GM12801 (cell line): ENCODE data around the gene KRT32.

Source experiments
- CTCF ChIP-seq: IDR thresholded peaks from one replicate; pipeline ENCODE4 v1.5.1; 2011; ENCODE audit warnings: control low read depth; ENCODE audit not compliant: insufficient read length; ENCODE audit errors: extremely low read depth

KRT32 gene

GRCh38 chr17:41466988-41467387 is at the start of gene KRT32:
TSS of gene KRT32 (minus strand) at chr17:41467386. CDS start at chr17:41467325, 61 bp downstream.
- TF ChIP-seq CTCF: no peak

DNA sequence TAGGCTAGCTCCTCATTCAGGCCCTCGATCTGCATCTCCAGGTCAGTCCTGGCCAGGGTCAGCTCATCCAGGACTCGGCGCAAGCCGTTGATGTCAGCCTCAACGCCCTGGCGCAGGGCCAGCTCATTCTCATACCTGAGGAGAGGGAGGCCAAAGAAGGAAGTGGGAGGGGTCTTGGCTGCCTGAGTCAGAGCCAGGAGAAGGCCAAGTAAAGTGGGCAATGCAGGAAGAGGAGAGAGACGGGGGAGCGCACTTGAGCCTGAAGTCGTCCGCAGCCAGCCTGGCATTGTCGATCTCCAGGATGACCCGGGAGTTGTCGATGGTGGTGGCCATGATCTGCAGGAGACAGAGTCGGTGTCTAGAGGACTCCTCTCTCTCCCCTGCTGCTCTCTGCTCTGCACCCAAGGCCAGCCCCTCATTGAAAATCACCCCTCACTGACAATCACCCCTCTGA is 49.7 kb upstream of the KRT32 start:
- no peak for TF ChIP-seq CTCF

- TF ChIP-seq CTCF: no peak
These were observed 49.1 kb upstream of the KRT32 start for GRCh38 chr17:41516147-41516829.

GRCh38 chr17:41513168-41513547 is 46.0 kb upstream of the KRT32 start:
- TF ChIP-seq CTCF: no peak

GRCh38 chr17:41512546-41513167 is 45.5 kb upstream of the KRT32 start:
- no peak for TF ChIP-seq CTCF

DNA sequence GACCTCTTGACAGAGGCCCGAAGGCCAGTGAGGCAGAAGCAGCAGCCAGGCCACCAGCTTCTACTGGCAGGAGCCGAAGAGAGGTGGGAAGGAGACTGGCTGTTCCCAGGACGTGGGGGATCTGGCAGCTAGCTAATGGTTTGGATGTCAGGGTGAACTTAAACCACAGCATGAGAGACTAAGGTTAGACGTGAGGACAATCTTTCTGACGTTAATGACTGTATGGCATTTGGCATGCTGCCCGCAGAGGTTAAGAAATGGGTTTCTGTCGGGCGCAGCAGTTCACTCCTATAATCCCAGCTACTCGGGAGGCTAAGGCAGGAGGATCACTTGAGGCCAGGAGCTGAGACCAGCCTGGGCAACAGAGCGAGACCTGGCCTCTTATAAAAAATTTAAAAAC is 44.5 kb upstream of the KRT32 start:
- no peak for TF ChIP-seq CTCF

GRCh38 chr17:41511116-41511515 is 43.9 kb upstream of the KRT32 start:
- no peak for TF ChIP-seq CTCF
